K562 (cell line): ENCODE results near the gene PRKAR1B. TPM values are rescaled to one million over a fixed set of nuclear protein-coding genes. Genes with fewer than 3 reads are reported as not detected.

Experiments
- ARID1B ChIP-seq: fragments of 450-650 bp; IDR thresholded peaks from 2 replicates; pipeline ENCODE4 v1.6.1; 2016; ENCODE audit warnings: antibody characterized with exemption, mild to moderate bottlenecking, inconsistent platforms
- ATF7 ChIP-seq: fragments of 450-650 bp; IDR thresholded peaks from 2 replicates; pipeline ENCODE4 v1.7.1; 2014; ENCODE audit warnings: mild to moderate bottlenecking, moderate library complexity
- BCOR ChIP-seq: fragments of 450-650 bp; IDR thresholded peaks from 2 replicates; pipeline ENCODE4 v1.6.1; 2016
- CAMTA2 ChIP-seq: fragments of 250-450 bp; sonication (Bioruptor Pico); conservative IDR thresholded peaks from 2 replicates; pipeline ENCODE4 v1.5.1; 2022
- ELF1 ChIP-seq: fragments of 200-800 bp; sonication (Bioruptor generic); IDR thresholded peaks from 2 replicates; pipeline ENCODE4 v1.6.1; 2016; ENCODE audit warnings: missing genetic modification characterization, missing compliant biosample characterization
- HLTF ChIP-seq: fragments of 450-650 bp; IDR thresholded peaks from 2 replicates; pipeline ENCODE4 v1.6.1; 2016
- HNRNPLL ChIP-seq: fragments of 200-400 bp; formaldehyde crosslinking; IDR thresholded peaks from 2 replicates; pipeline ENCODE4 v1.6.1; 2017; ENCODE audit warnings: low read length, low read depth, mild to moderate bottlenecking; ENCODE audit not compliant: poor library complexity, severe bottlenecking
- KLF1 ChIP-seq: fragments of 450-650 bp; IDR thresholded peaks from 2 replicates; pipeline ENCODE4 v1.6.1; 2016; ENCODE audit warnings: missing genetic modification characterization, missing compliant biosample characterization
- MEF2D ChIP-seq: conservative IDR thresholded peaks from 2 replicates; pipeline ENCODE4 v1.6.1; 2016; ENCODE audit warnings: low read depth, missing genetic modification characterization, missing compliant biosample characterization
- PHF21A ChIP-seq: fragments of 450-650 bp; IDR thresholded peaks from 2 replicates; pipeline ENCODE4 v1.6.1; 2017; ENCODE audit warnings: low read depth, borderline replicate concordance
- XRCC5 ChIP-seq: fragments of 200-400 bp; formaldehyde crosslinking; IDR thresholded peaks from 2 replicates; pipeline ENCODE4 v1.6.1; 2017; ENCODE audit warnings: low read depth, mild to moderate bottlenecking, low read length
- YY1 ChIP-seq, 3 experiments: IDR thresholded peaks; 2 replicates each; pipeline ENCODE4 v1.6.1; 2011; ENCODE audit warnings: low read length in 2 of 3, mild to moderate bottlenecking in 2 of 3, moderate library complexity in 2 of 3, borderline replicate concordance in 1 of 3, control low read depth in 1 of 3, low read depth in 1 of 3; ENCODE audit not compliant: insufficient read depth in 3 of 3, insufficient replicate concordance in 2 of 3, control insufficient read depth in 1 of 3, insufficient read length in 1 of 3; ENCODE audit errors: extremely low read depth in 1 of 3
- ZNF165 ChIP-seq: fragments of 250-450 bp; sonication (Bioruptor Pico); IDR thresholded peaks from 2 replicates; pipeline ENCODE4 v1.4.0; 2020; ENCODE audit warnings: borderline replicate concordance
- polyA plus RNA-seq, 8 experiments: library from polyadenylated mRNA; depleted of rRNA in 4 of 8; stranded (reverse) in 5 of 8; unstranded in 3 of 8; fragments of >200 nt; fragmentation: Nextera tagmentation in 2 of 8; fragmentation: Illumina TruSeq in 1 of 8; extraction: Ambion mirVana in 2 of 8; extraction: Trizol in 1 of 8; gene quantifications; 2 replicates each; pipeline versions ENCODE4 v1.2.1 to v1.2.3, GENCODE V29; 2011 to 2014; ENCODE audit warnings: inconsistent platforms in 1 of 8, missing spikeins in 1 of 8
- total RNA-seq, 7 experiments: library from RNA; depleted of rRNA in 6 of 7; stranded (reverse); fragments of >200 nt in 6 of 7; fragmentation: Illumina TruSeq in 2 of 7; extraction: Trizol in 2 of 7; gene quantifications; 2 replicates each; pipeline versions ENCODE4 v1.2.1 to v1.2.3, GENCODE V29; 2011 to 2021; ENCODE audit warnings: low replicate concordance in 1 of 7
- TF ChIP-seq, protein P1 (sequence below): fragments of 250-450 bp; sonication (Bioruptor Pico); IDR thresholded peaks from 2 replicates; pipeline ENCODE4 v1.5.0; 2021; ENCODE audit warnings: mild to moderate bottlenecking, borderline replicate concordance
- TF ChIP-seq, protein P2 (sequence below): fragments of 450-650 bp; formaldehyde crosslinking; IDR thresholded peaks from 2 replicates; pipeline ENCODE4 v1.4.0; 2020; ENCODE audit warnings: mild to moderate bottlenecking, moderate library complexity
- TF ChIP-seq, protein P3 (sequence below): fragments of 450-650 bp; IDR thresholded peaks from 2 replicates; pipeline ENCODE4 v1.7.1; 2018; ENCODE audit warnings: mild to moderate bottlenecking, low read depth; ENCODE audit not compliant: partially characterized antibody
- TF ChIP-seq, protein P4 (sequence below): sonication (generic); formaldehyde crosslinking; IDR thresholded peaks from 2 replicates; pipeline ENCODE4 v1.8.1; 2023; ENCODE audit warnings: mild to moderate bottlenecking, missing genetic modification reagents, moderate library complexity
- TF ChIP-seq, protein P5 (sequence below): sonication (generic); formaldehyde crosslinking; IDR thresholded peaks from 2 replicates; pipeline ENCODE4 v1.8.0; 2023; ENCODE audit warnings: mild to moderate bottlenecking, missing genetic modification reagents

Gene PRKAR1B
- total and polyA plus RNA-seq, 9 of the 15 experiments (the other 6 are each of a cell fraction or from before 2014, with no cell fraction given): 0.99 to 30.5 (median 12.7) TPM

DNA sequence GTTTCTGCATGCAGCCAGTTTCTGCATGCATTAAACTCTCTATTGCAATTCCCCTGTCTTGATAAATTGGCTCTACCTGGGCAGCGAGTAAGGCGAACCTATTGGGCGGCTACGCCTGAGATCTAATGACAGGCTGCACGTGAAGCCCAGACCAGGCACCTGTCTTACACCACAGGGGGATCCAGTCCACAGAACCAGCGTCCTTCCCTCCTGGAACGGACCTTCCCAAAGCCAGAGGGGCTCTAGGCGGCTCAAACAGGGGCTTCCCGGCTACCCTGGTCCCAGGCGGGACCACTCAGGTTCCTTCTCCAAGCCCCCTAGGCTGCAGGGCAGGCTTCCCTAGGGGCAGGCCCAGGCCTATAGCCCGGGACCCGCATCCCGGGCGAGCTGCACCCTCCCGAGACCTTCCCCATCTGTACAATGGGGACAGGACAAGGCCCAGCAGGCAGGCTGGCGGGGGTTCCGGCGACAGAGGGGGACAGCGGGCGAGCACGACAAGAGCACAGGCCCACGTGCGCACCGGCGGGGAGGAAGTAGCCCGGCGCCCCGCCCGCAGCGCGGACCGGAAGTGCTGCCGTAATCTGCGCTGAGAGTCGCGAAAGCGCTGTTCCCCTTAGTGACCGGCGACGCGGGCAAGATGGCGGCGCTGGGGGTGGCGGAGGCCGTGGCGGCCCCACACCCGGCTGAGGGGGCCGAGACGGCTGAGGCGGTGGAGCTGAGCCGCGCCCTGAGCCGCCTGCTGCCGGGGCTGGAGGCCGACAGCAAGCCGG, 812 bp downstream of the PRKAR1B start, which contains the start of gene DNAAF5 (continued):
- peak; percentile 89 to 99 (median 98) for TF ChIP-seq YY1 (IDR thresholded peaks at IDR 0.05; ENCODE audit: borderline replicate concordance in 1 of 3, control insufficient read depth in 1 of 3, extremely low read depth in 1 of 3, insufficient read depth in 3 of 3, insufficient read length in 1 of 3, insufficient replicate concordance in 2 of 3, low read depth in 1 of 3, low read length in 2 of 3)
- TF ChIP-seq, protein P1, sequence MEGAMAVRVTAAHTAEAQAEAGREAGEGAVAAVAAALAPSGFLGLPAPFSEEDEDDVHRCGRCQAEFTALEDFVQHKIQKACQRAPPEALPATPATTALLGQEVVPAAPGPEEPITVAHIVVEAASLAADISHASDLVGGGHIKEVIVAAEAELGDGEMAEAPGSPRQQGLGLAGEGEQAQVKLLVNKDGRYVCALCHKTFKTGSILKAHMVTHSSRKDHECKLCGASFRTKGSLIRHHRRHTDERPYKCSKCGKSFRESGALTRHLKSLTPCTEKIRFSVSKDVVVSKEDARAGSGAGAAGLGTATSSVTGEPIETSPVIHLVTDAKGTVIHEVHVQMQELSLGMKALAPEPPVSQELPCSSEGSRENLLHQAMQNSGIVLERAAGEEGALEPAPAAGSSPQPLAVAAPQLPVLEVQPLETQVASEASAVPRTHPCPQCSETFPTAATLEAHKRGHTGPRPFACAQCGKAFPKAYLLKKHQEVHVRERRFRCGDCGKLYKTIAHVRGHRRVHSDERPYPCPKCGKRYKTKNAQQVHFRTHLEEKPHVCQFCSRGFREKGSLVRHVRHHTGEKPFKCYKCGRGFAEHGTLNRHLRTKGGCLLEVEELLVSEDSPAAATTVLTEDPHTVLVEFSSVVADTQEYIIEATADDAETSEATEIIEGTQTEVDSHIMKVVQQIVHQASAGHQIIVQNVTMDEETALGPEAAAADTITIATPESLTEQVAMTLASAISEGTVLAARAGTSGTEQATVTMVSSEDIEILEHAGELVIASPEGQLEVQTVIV: peak; percentile 97
- TF ChIP-seq CAMTA2 (CRISPR knock-in tag): no peak
- TF ChIP-seq XRCC5: no peak
- no peak for TF ChIP-seq MEF2D (tag)
- no peak for TF ChIP-seq HLTF
- TF ChIP-seq BCOR: peak; percentile 85
- no peak for TF ChIP-seq PHF21A
- TF ChIP-seq, protein P2, sequence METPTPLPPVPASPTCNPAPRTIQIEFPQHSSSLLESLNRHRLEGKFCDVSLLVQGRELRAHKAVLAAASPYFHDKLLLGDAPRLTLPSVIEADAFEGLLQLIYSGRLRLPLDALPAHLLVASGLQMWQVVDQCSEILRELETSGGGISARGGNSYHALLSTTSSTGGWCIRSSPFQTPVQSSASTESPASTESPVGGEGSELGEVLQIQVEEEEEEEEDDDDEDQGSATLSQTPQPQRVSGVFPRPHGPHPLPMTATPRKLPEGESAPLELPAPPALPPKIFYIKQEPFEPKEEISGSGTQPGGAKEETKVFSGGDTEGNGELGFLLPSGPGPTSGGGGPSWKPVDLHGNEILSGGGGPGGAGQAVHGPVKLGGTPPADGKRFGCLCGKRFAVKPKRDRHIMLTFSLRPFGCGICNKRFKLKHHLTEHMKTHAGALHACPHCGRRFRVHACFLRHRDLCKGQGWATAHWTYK: peak; percentile 72; the same call in 1 of the 2 replicates
- TF ChIP-seq ATF7: peak; percentile 62; the same call in 1 of the 2 replicates
- TF ChIP-seq, protein P3, sequence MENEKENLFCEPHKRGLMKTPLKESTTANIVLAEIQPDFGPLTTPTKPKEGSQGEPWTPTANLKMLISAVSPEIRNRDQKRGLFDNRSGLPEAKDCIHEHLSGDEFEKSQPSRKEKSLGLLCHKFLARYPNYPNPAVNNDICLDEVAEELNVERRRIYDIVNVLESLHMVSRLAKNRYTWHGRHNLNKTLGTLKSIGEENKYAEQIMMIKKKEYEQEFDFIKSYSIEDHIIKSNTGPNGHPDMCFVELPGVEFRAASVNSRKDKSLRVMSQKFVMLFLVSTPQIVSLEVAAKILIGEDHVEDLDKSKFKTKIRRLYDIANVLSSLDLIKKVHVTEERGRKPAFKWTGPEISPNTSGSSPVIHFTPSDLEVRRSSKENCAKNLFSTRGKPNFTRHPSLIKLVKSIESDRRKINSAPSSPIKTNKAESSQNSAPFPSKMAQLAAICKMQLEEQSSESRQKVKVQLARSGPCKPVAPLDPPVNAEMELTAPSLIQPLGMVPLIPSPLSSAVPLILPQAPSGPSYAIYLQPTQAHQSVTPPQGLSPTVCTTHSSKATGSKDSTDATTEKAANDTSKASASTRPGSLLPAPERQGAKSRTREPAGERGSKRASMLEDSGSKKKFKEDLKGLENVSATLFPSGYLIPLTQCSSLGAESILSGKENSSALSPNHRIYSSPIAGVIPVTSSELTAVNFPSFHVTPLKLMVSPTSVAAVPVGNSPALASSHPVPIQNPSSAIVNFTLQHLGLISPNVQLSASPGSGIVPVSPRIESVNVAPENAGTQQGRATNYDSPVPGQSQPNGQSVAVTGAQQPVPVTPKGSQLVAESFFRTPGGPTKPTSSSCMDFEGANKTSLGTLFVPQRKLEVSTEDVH: peak; percentile 79
- TF ChIP-seq, protein P4, sequence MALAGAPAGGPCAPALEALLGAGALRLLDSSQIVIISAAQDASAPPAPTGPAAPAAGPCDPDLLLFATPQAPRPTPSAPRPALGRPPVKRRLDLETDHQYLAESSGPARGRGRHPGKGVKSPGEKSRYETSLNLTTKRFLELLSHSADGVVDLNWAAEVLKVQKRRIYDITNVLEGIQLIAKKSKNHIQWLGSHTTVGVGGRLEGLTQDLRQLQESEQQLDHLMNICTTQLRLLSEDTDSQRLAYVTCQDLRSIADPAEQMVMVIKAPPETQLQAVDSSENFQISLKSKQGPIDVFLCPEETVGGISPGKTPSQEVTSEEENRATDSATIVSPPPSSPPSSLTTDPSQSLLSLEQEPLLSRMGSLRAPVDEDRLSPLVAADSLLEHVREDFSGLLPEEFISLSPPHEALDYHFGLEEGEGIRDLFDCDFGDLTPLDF (CRISPR knock-in tag): no peak
- TF ChIP-seq ARID1B: no peak
- TF ChIP-seq, protein P5, sequence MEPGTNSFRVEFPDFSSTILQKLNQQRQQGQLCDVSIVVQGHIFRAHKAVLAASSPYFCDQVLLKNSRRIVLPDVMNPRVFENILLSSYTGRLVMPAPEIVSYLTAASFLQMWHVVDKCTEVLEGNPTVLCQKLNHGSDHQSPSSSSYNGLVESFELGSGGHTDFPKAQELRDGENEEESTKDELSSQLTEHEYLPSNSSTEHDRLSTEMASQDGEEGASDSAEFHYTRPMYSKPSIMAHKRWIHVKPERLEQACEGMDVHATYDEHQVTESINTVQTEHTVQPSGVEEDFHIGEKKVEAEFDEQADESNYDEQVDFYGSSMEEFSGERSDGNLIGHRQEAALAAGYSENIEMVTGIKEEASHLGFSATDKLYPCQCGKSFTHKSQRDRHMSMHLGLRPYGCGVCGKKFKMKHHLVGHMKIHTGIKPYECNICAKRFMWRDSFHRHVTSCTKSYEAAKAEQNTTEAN: no peak
- no peak for TF ChIP-seq ZNF165 (CRISPR knock-in tag)
- peak; percentile 86 for TF ChIP-seq ELF1 (tag)
- peak; percentile 84 for TF ChIP-seq HNRNPLL
- 0 out of 2 replicates have a peak, but pooled peaks have one; percentile 31 for TF ChIP-seq KLF1 (tag)
